H1 (cell line): ENCODE measurements around the gene REPS2. TPM values are rescaled to one million over a fixed set of nuclear protein-coding genes. Genes with fewer than 3 reads are reported as not detected.

Source experiments
- CTCF ChIA-PET: fragments of 300-600 bp; sonication (Branson Sonifier 250); formaldehyde crosslinking; loops from one replicate; lab custom pipeline; 2021; ENCODE audit not compliant: partially characterized antibody; lab: Charles Lee
- POLR2A ChIA-PET: fragments of 300-600 bp; sonication (Branson Sonifier 250); formaldehyde crosslinking; loops from one replicate; lab custom pipeline; 2021; ENCODE audit warnings: inconsistent platforms; ENCODE audit not compliant: partially characterized antibody; lab: Charles Lee
- DNase-seq, 2 experiments: peaks; one replicate each; pipeline versions ENCODE4 v3.0.0 to v3.0.0-alpha.2; 2010 to 2022; ENCODE audit warnings: low spot score in 2 of 2, low read depth in 1 of 2, mixed read lengths in 1 of 2
- FAIRE-seq: peaks from 2 replicates; lab custom pipeline; 2011; peaks lifted over from hg19 to GRCh38; lab: Jason Lieb, UNC
- H2AFZ ChIP-seq: 2 replicates; pipeline ENCODE4 v1.8.1; 2012; ENCODE audit warnings: low read length, inconsistent platforms
- H2AK5ac ChIP-seq: 2 replicates; pipeline ENCODE4 v1.6.1; 2013; ENCODE audit warnings: low read depth, low read length
- H2BK120ac ChIP-seq: replicated peaks from 2 replicates; pipeline ENCODE3; 2013; ENCODE audit warnings: low read depth, low read length, inconsistent platforms
- H2BK12ac ChIP-seq: 2 replicates; pipeline ENCODE4 v1.6.1; 2013; ENCODE audit warnings: low read depth, low read length
- H2BK15ac ChIP-seq: 2 replicates; pipeline ENCODE4 v1.6.1; 2013; ENCODE audit warnings: low read length
- H2BK20ac ChIP-seq: 2 replicates; pipeline ENCODE4 v1.6.1; 2013; ENCODE audit warnings: low read length
- H2BK5ac ChIP-seq: 2 replicates; pipeline ENCODE4 v1.6.1; 2013; ENCODE audit warnings: low read depth, low read length
- H3K14ac ChIP-seq: 2 replicates; pipeline ENCODE4 v1.6.1; 2013; ENCODE audit warnings: inconsistent platforms; ENCODE audit not compliant: insufficient read length
- H3K18ac ChIP-seq: 2 replicates; pipeline ENCODE4 v1.6.1; 2013; ENCODE audit warnings: low read length; ENCODE audit errors: extremely low read depth
- H3K23ac ChIP-seq: 2 replicates; pipeline ENCODE4 v1.6.1; 2013; ENCODE audit warnings: inconsistent platforms; ENCODE audit not compliant: insufficient read length
- H3K23me2 ChIP-seq: 2 replicates; pipeline ENCODE4 v1.6.1; 2013; ENCODE audit warnings: low read depth, low read length
- H3K27ac ChIP-seq: 2 replicates; pipeline ENCODE4 v1.6.1; 2011; ENCODE audit warnings: low read depth, low read length, inconsistent platforms
- H3K27me3 ChIP-seq, 4 experiments: replicated peaks in 1 of 4; 1 replicate in 1 of 4; 2 replicates in 3 of 4; pipeline versions ENCODE4 v1.6.1 to v1.8.1; 2011 to 2013; ENCODE audit warnings: low read length in 3 of 4, mild to moderate bottlenecking in 3 of 4, inconsistent platforms in 2 of 4, mixed read lengths in 2 of 4, moderate library complexity in 1 of 4; ENCODE audit not compliant: control insufficient read depth in 3 of 4, insufficient read depth in 3 of 4; ENCODE audit errors: extremely low read depth in 1 of 4
- H3K36me3 ChIP-seq, 4 experiments: 2 replicates each; pipeline versions ENCODE4 v1.6.1 to v1.8.1; 2011 to 2013; ENCODE audit warnings: mild to moderate bottlenecking in 4 of 4, low read length in 3 of 4, moderate library complexity in 2 of 4, control low read depth in 1 of 4, inconsistent platforms in 1 of 4; ENCODE audit not compliant: insufficient read depth in 4 of 4, control insufficient read depth in 2 of 4
- H3K4ac ChIP-seq: replicated peaks from 2 replicates; pipeline ENCODE3; 2013; ENCODE audit warnings: low read length, low read depth, mixed read lengths, inconsistent platforms; ENCODE audit not compliant: insufficient read length
- H3K4me1 ChIP-seq, 4 experiments: replicated peaks in 1 of 4; 1 replicate in 1 of 4; 2 replicates in 3 of 4; pipeline versions ENCODE4 v1.6.1 to v1.8.1; 2011 to 2013; ENCODE audit warnings: low read length in 3 of 4, inconsistent platforms in 2 of 4, mixed read lengths in 1 of 4; ENCODE audit not compliant: insufficient read depth in 4 of 4, control insufficient read depth in 3 of 4
- H3K4me2 ChIP-seq, 2 experiments: 2 replicates each; pipeline versions ENCODE4 v1.6.1 to v1.8.1; 2011 to 2013; ENCODE audit warnings: low read depth in 2 of 2, low read length in 2 of 2, control low read depth in 1 of 2, inconsistent platforms in 1 of 2, mild to moderate bottlenecking in 1 of 2; ENCODE audit not compliant: insufficient read depth in 1 of 2
- H3K4me3 ChIP-seq, 4 experiments: fragments of 200-600, 300-600 bp in 1 of 4; sonication (generic), shearing (Covaris generic), sonication (Bioruptor Twin) in 1 of 4; 2 replicates each; pipeline versions ENCODE4 v1.5.1 to v1.8.1; 2011 to 2016; ENCODE audit warnings: low read length in 4 of 4, low read depth in 3 of 4, control low read depth in 2 of 4, inconsistent platforms in 2 of 4, mild to moderate bottlenecking in 2 of 4, mixed read lengths in 1 of 4, moderate library complexity in 1 of 4; ENCODE audit not compliant: insufficient read depth in 2 of 4; ENCODE audit errors: extremely low read depth in 1 of 4
- H3K56ac ChIP-seq: replicated peaks from 2 replicates; pipeline ENCODE3; 2013; ENCODE audit warnings: low read depth, mild to moderate bottlenecking, mixed read lengths, low read length, inconsistent platforms; ENCODE audit not compliant: insufficient read length
- H3K79me1 ChIP-seq: 2 replicates; pipeline ENCODE4 v1.6.1; 2013; ENCODE audit warnings: low read depth, low read length, control low read depth
- H3K79me2 ChIP-seq, 2 experiments: 2 replicates each; pipeline versions ENCODE4 v1.6.1 to v1.8.1; 2012 to 2013; ENCODE audit warnings: low read length in 2 of 2, mild to moderate bottlenecking in 2 of 2, inconsistent platforms in 1 of 2; ENCODE audit not compliant: insufficient read depth in 2 of 2, control insufficient read depth in 1 of 2
- H3K9ac ChIP-seq, 4 experiments: replicated peaks in 1 of 4; 1 replicate in 1 of 4; 2 replicates in 3 of 4; pipeline versions ENCODE4 v1.6.1 to v1.8.1; 2011 to 2013; ENCODE audit warnings: low read depth in 3 of 4, low read length in 3 of 4, control low read depth in 2 of 4, mild to moderate bottlenecking in 2 of 4, moderate library complexity in 2 of 4, inconsistent platforms in 1 of 4; ENCODE audit errors: extremely low read depth in 1 of 4
- H3K9me3 ChIP-seq, 2 experiments: 2 replicates each; pipeline versions ENCODE4 v1.6.1 to v1.8.1; 2012 to 2013; ENCODE audit warnings: mild to moderate bottlenecking in 2 of 2, moderate library complexity in 2 of 2, control low read depth in 1 of 2, inconsistent platforms in 1 of 2, low read depth in 1 of 2, low read length in 1 of 2, mixed read lengths in 1 of 2; ENCODE audit not compliant: insufficient read depth in 2 of 2
- H4K20me1 ChIP-seq, 2 experiments: replicated peaks in 1 of 2; 2 replicates each; pipeline versions ENCODE3 to v1.8.1; 2011 to 2013; ENCODE audit warnings: inconsistent platforms in 2 of 2, low read length in 2 of 2, mild to moderate bottlenecking in 1 of 2; ENCODE audit not compliant: insufficient read depth in 2 of 2, control insufficient read depth in 1 of 2
- H4K5ac ChIP-seq: 2 replicates; pipeline ENCODE4 v1.6.1; 2013; ENCODE audit warnings: low read length, low read depth, mixed read lengths, inconsistent platforms; ENCODE audit not compliant: insufficient read length
- H4K8ac ChIP-seq: 2 replicates; pipeline ENCODE4 v1.8.0; 2013; ENCODE audit warnings: mild to moderate bottlenecking, moderate library complexity, low read length, inconsistent platforms; ENCODE audit not compliant: insufficient read depth; ENCODE audit errors: extremely low read depth
- H4K91ac ChIP-seq: replicated peaks from 2 replicates; pipeline ENCODE3; 2013; ENCODE audit warnings: low read length, mixed read lengths, inconsistent platforms; ENCODE audit not compliant: insufficient read length
- ASH2L ChIP-seq: fragments of 200-600, 300-600 bp; sonication (generic); IDR thresholded peaks from one replicate; pipeline ENCODE4 v1.7.1; 2017; ENCODE audit warnings: low read length
- CHD1 ChIP-seq: IDR thresholded peaks from 2 replicates; pipeline ENCODE4 v1.6.1; 2012; ENCODE audit warnings: low read depth, low read length, improper control_type of control experiment
- HDAC2 ChIP-seq, 2 experiments: fragments of 300-600 bp in 1 of 2; sonication (generic) in 1 of 2; IDR thresholded peaks; 2 replicates each; pipeline ENCODE4 v1.6.1; 2011 to 2012; ENCODE audit warnings: low read depth in 2 of 2, low read length in 2 of 2, mild to moderate bottlenecking in 2 of 2, moderate library complexity in 2 of 2, borderline replicate concordance in 1 of 2, inconsistent platforms in 1 of 2
- RAD21 ChIP-seq, 2 experiments: IDR thresholded peaks in 1 of 2; conservative IDR thresholded peaks in 1 of 2; 2 replicates each; pipeline ENCODE4 v1.6.1; 2011; ENCODE audit warnings: low read depth in 2 of 2, low read length in 2 of 2, improper control_type of control experiment in 1 of 2, inconsistent platforms in 1 of 2, mild to moderate bottlenecking in 1 of 2, moderate library complexity in 1 of 2
- SAP30 ChIP-seq: fragments of 300-600 bp; sonication (generic); IDR thresholded peaks from 2 replicates; pipeline ENCODE4 v1.7.1; 2012; ENCODE audit warnings: low read length, moderate library complexity, mild to moderate bottlenecking, inconsistent platforms; ENCODE audit not compliant: insufficient read depth, insufficient replicate concordance
- SIN3A ChIP-seq, 2 experiments: IDR thresholded peaks in 1 of 2; conservative IDR thresholded peaks in 1 of 2; 2 replicates each; pipeline ENCODE4 v1.6.1; 2011 to 2012; ENCODE audit warnings: low read length in 2 of 2, improper control_type of control experiment in 1 of 2, low read depth in 1 of 2, mild to moderate bottlenecking in 1 of 2
- SP2 ChIP-seq: IDR thresholded peaks from 2 replicates; pipeline ENCODE4 v1.6.1; 2012; ENCODE audit warnings: mild to moderate bottlenecking, low read length, inconsistent platforms
- WGBS, 2 experiments: shearing (Covaris generic) in 1 of 2; methylation state at CpG; one replicate each; pipeline versions ENCODE4 v1.1.6 to v1.1.7; 2013 to 2015; ENCODE audit warnings: low lambda C conversion rate in 2 of 2, mixed read lengths in 2 of 2, inconsistent platforms in 1 of 2, low coverage in 1 of 2, missing lambda C conversion rate in 1 of 2; ENCODE audit not compliant: insufficient replicate concordance in 2 of 2, insufficient coverage in 1 of 2, insufficient read length in 1 of 2; ENCODE audit errors: extremely low coverage in 1 of 2, missing lambda C conversion rate in 1 of 2; 5-methylcytosine and 5-hydroxymethylcytosine counted together
- polyA plus RNA-seq, 7 experiments: library from polyadenylated mRNA; depleted of rRNA in 3 of 7; stranded (reverse) in 5 of 7; unstranded in 2 of 7; fragments of >200 nt in 5 of 7; fragments of 200-250 nt in 2 of 7; gene quantifications; 1 replicate in 5 of 7; 2 replicates in 1 of 7; 4 replicates in 1 of 7; pipeline versions ENCODE4 v1.2.1 to v1.2.3, GENCODE V29; 2011 to 2013; ENCODE audit warnings: missing spikeins in 2 of 7, mixed read lengths in 2 of 7
- total RNA-seq: library from RNA; stranded (reverse); fragmentation: NEBNext Ultra II Directional; extraction: Animal tissue kit (Norgen Biotek cat#: 25700); gene quantifications from 2 replicates; pipeline ENCODE4 v1.2.1, GENCODE V29; 2021

REPS2 gene
- total and polyA plus RNA-seq, 2 of the 8 experiments (the other 6 are each of a cell fraction or from before 2014, with no cell fraction given) = 0.79 to 4.3 TPM

DNA sequence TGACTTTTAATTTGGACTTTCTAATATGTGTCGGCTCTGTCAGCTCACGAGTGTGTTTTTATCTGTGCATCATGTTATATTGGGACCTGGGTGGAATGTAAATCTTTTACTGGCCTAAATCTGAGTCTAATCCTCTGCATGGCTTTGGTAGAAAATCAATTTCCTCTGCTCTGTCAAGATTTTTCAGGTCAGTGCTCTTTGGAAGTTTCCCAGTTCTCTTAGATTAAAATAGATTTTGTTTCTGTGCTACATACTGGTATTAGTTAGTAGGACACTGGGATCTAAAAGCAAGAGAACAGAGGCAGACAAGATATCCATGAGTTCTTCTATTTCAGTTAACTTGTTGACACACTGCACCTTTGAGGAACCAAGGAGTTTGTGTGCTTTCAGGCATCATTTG is 39.7 kb downstream of the REPS2 start:
- Histone ChIP-seq H2AK5ac (no peak overlapping the region), H2BK120ac (no peak overlapping the region), H4K8ac (no peak overlapping the region), H3K18ac (no peak overlapping the region), H4K20me1 (no peaks in the 10 kb centered on the region), H3K79me1 (no peaks in the 10 kb centered on the region), H4K5ac (no peak overlapping the region), H2BK20ac (no peak overlapping the region), H3K23ac (no peak overlapping the region), H3K27me3 (no peaks in the 10 kb centered on the region), H2BK12ac (no peak overlapping the region), H3K9me3 (no peaks in the 10 kb centered on the region), H3K14ac (no peak overlapping the region), H3K9ac (no peak overlapping the region), H3K4me1 (no peaks in the 10 kb centered on the region), H2BK5ac (no peak overlapping the region), H3K27ac (no peak overlapping the region), H3K23me2 (no peaks in the 10 kb centered on the region), H4K91ac (no peak overlapping the region), H3K4me2 (no peak overlapping the region), H3K4me3 (no peak overlapping the region), H3K79me2 (no peaks in the 10 kb centered on the region), H2BK15ac (no peak overlapping the region), H2AFZ (no peak overlapping the region), H3K4ac (no peak overlapping the region), H3K56ac (no peak overlapping the region), H3K36me3 (no peaks in the 10 kb centered on the region)
- no peak for DNase-seq
- no peak for TF ChIP-seq HDAC2 (IDR thresholded peaks at IDR 0.05; ENCODE audit: borderline replicate concordance in 1 of 2, low read depth in 2 of 2, low read length in 2 of 2)
- TF ChIP-seq SAP30 = no peak
- TF ChIP-seq SP2 = no peak
- no peak for TF ChIP-seq SIN3A (conservative IDR thresholded peaks at IDR 0.05 in 1 of 2, IDR thresholded peaks at IDR 0.05 in 1 of 2; ENCODE audit: low read depth in 1 of 2, low read length in 2 of 2)
- TF ChIP-seq CHD1 = no peak
- no peak for TF ChIP-seq RAD21 (IDR thresholded peaks at IDR 0.05 in 1 of 2, conservative IDR thresholded peaks at IDR 0.05 in 1 of 2; ENCODE audit: low read depth in 2 of 2, low read length in 2 of 2)
- TF ChIP-seq ASH2L = no peak
- WGBS, 2 experiments = 95% methylated on average over 2 of the region's 2 CpGs; no CpG with 5 or more reads in 1 of the 2 experiments
- ChIA-PET CTCF (interaction anchor here (0.5 to 2.6 kb wide), 2 partner anchors 8 to 103 kb away, joined by 3 to 15 read pairs; no protein-coding TSS in a partner anchor), POLR2A (no interaction called here)
- FAIRE-seq = no peak
